IPS-15b (cell line): Measurements from ENCODE around the gene ZMIZ2.
A peak's percentile ranks its signal among the peaks of the same experiment; 100 is the strongest.

Source experiments
- H3K27me3 ChIP-seq: one replicate; pipeline ENCODE4 v1.6.1; 2013; ENCODE audit warnings: low read length; ENCODE audit not compliant: control insufficient read depth, insufficient read depth
- H3K36me3 ChIP-seq: one replicate; pipeline ENCODE4 v1.6.1; 2013; ENCODE audit warnings: low read length; ENCODE audit not compliant: control insufficient read depth, insufficient read depth
- H3K4me1 ChIP-seq: one replicate; pipeline ENCODE4 v1.6.1; 2013; ENCODE audit warnings: mild to moderate bottlenecking, low read length; ENCODE audit not compliant: control insufficient read depth, insufficient read depth
- H3K4me3 ChIP-seq: one replicate; pipeline ENCODE4 v1.5.1; 2013; ENCODE audit warnings: low read depth, low read length
- H3K9ac ChIP-seq: one replicate; pipeline ENCODE4 v1.6.1; 2013; ENCODE audit warnings: low read depth, mild to moderate bottlenecking, low read length
- H3K9me3 ChIP-seq: one replicate; pipeline ENCODE4 v1.6.1; 2013; ENCODE audit warnings: mild to moderate bottlenecking, low read length; ENCODE audit not compliant: control insufficient read depth, insufficient read depth

The ZMIZ2 gene

DNA sequence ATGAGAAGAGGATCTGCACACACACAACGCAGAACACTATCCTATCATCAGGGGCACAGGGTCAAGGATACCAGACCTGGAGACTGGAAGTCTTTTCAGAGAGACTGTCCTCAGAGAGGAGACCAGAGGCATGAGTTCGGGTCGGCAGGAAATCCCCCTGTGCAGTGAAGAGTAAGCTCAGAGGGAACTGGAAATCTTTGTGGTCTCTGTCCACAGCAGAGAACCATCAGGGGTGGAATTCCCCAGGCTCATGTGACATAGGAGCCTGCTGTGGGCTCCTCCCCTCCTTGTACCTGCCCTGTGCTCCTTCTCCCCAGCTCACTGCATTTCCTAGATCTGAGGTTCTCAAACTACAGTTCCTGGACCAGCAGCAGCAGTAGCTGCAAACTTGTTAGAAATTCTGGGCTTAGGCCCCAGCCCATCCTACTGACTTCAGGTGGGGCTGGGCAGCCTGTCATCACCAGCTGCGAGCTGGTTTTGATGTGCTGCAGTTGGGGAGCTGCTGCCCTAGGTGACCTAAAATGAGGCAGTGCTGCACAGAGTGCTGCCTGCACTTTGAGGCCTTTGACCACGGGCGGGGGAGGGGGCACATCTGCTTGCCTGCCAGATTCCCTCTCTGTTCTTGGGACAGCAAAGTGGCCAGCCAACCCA is 2.4 kb downstream of the ZMIZ2 start:
- peaks cover 17% of the 10 kb centered on the region for H3K4me1 ChIP-seq
- H3K4me3 ChIP-seq = no peak overlapping the region
- H3K9me3 ChIP-seq = no peaks in the 10 kb centered on the region
- peak overlapping the region; percentile 60 for H3K9ac ChIP-seq
- no peaks in the 10 kb centered on the region for H3K27me3 ChIP-seq
- H3K36me3 ChIP-seq = peaks cover 5% of the 10 kb centered on the region

DNA sequence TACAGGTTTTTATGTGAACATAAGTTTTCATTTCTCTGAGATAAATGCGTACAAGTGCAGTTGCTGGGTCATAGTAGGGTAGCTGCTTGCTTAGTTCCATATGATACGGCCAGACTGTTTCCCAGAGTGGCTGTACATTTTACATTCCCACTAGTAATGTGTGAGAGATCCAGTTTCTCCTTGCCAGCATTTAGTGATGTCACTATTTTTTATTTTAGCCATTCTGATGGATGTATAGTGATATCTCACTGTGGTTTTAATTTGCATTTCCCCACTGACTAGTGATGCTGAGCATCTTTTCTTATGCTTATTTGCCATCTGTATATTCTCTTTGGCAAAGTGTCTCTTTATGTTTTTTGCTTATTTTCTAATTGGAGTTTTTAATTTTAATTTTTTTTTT is 4.2 kb downstream of the ZMIZ2 start:
- H3K9me3 ChIP-seq = no peaks in the 10 kb centered on the region
- H3K4me1 ChIP-seq = peaks cover 14% of the 10 kb centered on the region
- H3K36me3 ChIP-seq = peaks cover 16% of the 10 kb centered on the region
- H3K27me3 ChIP-seq = no peaks in the 10 kb centered on the region
- no peak overlapping the region for H3K9ac ChIP-seq
- H3K4me3 ChIP-seq = no peak overlapping the region

- no peaks in the 10 kb centered on the region for H3K27me3 ChIP-seq
- peak overlapping the region; percentile 48 for H3K9ac ChIP-seq
- H3K4me3 ChIP-seq = no peak overlapping the region
- no peaks in the 10 kb centered on the region for H3K9me3 ChIP-seq
- H3K4me1 ChIP-seq = peaks cover 8% of the 10 kb centered on the region
- peaks cover 28% of the 10 kb centered on the region for H3K36me3 ChIP-seq
Measured at GRCh38 chr7:44754802-44755697, 6.4 kb downstream of the ZMIZ2 start.

DNA sequence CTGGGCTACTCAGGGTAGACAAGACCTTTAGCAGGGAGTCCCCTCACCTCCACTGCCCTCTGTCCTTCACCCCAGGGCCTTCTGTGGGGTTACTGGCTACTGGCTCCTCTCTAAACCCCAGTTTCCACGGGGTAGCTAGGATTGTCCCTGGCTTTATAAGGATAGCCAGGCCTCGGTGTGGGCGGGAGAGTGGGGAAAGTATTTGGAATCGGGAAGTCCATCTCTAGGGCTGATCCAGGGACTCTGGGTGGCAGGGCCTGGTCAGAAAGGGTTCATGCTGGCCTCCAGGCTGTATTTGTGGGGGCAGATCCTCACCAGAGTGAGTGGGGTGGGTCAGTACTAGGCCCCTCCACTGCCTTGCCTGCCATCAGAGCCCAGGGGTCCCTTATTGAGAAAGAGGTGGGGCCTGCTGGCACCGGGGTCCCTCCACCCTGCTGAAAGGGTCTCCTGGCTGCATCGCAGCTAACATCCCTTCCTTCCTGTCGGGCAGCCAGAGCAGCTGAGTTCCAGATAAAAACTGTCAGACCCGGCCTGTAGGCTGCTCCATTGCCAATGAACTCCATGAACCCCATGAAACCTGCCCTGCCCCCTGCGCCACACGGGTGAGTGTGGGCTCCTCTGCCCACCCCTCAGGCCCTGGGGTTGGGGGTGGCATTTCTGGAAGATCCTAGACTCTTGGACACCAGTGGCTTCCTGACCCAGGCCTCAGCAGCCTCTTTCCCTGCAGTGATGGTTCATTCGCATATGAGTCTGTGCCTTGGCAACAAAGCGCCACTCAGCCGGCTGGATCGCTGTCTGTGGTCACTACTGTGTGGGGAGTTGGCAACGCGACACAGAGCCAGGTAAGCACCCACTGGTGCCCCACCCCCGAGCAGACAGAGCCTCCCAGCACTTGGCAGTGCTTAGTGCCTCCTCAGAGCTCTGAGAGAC is 7.3 kb downstream of the ZMIZ2 start:
- Histone ChIP-seq H3K36me3 (peaks cover 28% of the 10 kb centered on the region), H3K9me3 (no peaks in the 10 kb centered on the region), H3K9ac (no peak overlapping the region)

DNA sequence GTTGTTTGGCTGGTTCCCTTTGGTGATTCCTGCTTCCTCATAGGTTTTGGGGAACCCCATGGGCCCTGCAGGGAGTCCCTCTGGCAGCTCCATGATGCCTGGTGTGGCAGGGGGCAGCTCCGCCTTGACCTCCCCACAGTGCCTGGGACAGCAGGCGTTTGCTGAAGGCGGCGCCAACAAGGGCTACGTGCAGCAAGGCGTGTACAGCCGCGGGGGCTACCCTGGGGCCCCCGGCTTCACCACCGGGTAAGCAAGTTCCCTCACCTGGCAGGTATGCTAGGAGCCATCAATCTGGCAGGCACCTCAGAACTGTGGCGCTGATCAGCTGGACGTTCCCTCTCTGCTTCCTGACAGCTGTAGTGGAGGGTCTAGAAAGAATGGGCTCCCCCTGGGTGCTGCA is 8.3 kb downstream of the ZMIZ2 start:
- H3K9me3 ChIP-seq = no peaks in the 10 kb centered on the region
- H3K4me1 ChIP-seq = no peaks in the 10 kb centered on the region
- H3K27me3 ChIP-seq = no peaks in the 10 kb centered on the region
- no peak overlapping the region for H3K4me3 ChIP-seq
- H3K9ac ChIP-seq = no peak overlapping the region
- peaks cover 31% of the 10 kb centered on the region for H3K36me3 ChIP-seq

More for the DNA sequence above, 7.3 kb downstream of the ZMIZ2 start:
- Histone ChIP-seq H3K4me3 (no peak overlapping the region), H3K27me3 (no peaks in the 10 kb centered on the region), H3K4me1 (no peaks in the 10 kb centered on the region)

DNA sequence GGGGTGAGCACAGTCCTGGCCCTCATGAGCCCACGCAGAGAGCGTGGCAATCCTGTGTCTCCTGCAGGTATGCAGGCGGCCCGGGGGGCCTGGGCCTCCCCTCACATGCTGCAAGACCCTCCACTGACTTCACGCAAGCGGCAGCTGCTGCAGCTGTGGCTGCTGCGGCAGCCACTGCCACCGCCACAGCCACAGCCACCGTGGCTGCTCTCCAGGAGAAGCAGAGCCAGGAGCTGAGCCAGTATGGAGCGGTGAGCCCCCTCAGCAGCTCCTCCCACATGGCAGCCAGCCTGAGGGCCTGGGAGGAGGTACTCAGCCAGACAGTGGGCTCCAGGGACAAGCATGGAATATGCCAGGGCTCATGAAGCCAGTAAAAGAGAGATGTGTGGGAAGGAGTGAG is 8.7 kb downstream of the ZMIZ2 start:
- peaks cover 2% of the 10 kb centered on the region for H3K4me1 ChIP-seq
- no peak overlapping the region for H3K9ac ChIP-seq
- H3K27me3 ChIP-seq = no peaks in the 10 kb centered on the region
- H3K9me3 ChIP-seq = no peaks in the 10 kb centered on the region
- peaks cover 34% of the 10 kb centered on the region for H3K36me3 ChIP-seq
- no peak overlapping the region for H3K4me3 ChIP-seq

- H3K4me3 ChIP-seq = no peak overlapping the region
- no peaks in the 10 kb centered on the region for H3K9me3 ChIP-seq
- no peak overlapping the region for H3K9ac ChIP-seq
- no peaks in the 10 kb centered on the region for H3K27me3 ChIP-seq
- peaks cover 2% of the 10 kb centered on the region for H3K4me1 ChIP-seq
- peaks cover 38% of the 10 kb centered on the region for H3K36me3 ChIP-seq
Measured at GRCh38 chr7:44757739-44758138, 9.1 kb downstream of the ZMIZ2 start.

DNA sequence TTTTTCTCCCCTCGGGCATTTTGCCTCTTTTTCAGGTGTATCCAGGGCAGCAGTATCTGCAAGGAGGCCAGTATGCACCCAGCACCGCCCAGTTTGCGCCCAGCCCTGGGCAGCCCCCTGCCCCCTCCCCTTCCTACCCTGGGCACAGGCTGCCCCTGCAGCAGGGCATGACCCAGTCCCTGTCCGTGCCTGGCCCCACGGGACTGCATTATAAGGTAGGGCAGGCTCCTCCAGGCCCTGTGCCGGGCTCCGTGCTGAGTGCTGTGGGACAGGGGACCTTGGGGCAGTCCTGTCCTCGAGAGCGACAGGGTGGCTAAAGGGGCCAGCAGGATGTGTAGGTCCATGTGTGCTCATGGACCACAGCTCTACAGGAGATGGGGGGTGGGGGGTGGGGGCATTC is 10.6 kb downstream of the ZMIZ2 start:
- no peak overlapping the region for H3K4me3 ChIP-seq
- H3K9me3 ChIP-seq = no peaks in the 10 kb centered on the region
- no peaks in the 10 kb centered on the region for H3K27me3 ChIP-seq
- H3K4me1 ChIP-seq = peaks cover 2% of the 10 kb centered on the region
- peaks cover 51% of the 10 kb centered on the region for H3K36me3 ChIP-seq
- H3K9ac ChIP-seq = no peak overlapping the region

- H3K4me3 ChIP-seq = no peak overlapping the region
- H3K9ac ChIP-seq = no peak overlapping the region
- H3K36me3 ChIP-seq = peaks cover 60% of the 10 kb centered on the region
- H3K4me1 ChIP-seq = peaks cover 2% of the 10 kb centered on the region
- H3K9me3 ChIP-seq = no peaks in the 10 kb centered on the region
- H3K27me3 ChIP-seq = no peaks in the 10 kb centered on the region
Measured at GRCh38 chr7:44760034-44760580, 11.5 kb downstream of the ZMIZ2 start.

DNA sequence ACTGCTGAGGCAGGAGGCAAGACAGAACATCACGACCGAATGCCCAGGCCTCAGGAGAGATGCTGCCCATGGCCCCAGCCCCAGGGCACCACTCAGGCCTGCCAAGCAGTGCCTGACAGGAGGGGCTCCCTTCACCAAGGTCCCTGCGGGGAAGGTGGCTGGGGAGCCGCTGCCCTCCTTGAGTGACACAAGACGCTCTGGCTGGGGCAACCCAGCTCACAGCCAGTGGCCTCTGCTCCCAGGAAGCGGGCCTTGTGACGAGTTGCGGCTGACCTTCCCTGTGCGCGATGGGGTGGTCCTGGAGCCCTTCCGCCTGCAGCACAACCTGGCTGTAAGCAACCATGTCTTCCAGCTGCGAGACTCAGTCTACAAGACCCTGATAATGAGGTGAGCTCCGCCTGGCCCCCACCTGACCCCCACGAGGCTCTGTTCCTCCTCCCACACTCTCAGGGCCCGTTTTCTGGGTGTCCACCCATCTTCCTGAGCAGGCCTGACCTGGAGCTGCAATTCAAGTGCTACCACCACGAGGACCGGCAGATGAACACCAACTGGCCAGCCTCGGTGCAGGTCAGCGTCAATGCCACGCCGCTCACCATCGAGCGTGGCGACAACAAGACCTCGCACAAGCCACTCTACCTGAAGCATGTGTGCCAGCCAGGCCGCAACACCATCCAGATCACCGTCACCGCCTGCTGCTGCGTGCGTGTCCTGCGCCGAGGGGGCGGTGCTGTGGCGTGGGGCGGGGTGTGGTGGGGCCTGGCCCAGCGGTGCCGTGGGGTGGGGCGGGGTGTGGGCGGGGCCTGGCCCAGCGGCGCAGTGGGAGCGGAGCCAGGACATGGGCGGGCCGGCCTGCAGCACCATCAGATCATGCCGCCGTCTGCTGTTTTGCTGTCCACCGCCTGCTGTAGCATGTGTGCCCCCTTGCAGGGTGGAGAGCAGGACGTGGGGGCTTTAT is 12.8 kb downstream of the ZMIZ2 start:
- H3K4me3 ChIP-seq = no peak overlapping the region
- H3K9ac ChIP-seq = no peak overlapping the region
- peaks cover 72% of the 10 kb centered on the region for H3K36me3 ChIP-seq
- no peaks in the 10 kb centered on the region for H3K9me3 ChIP-seq
- peaks cover 2% of the 10 kb centered on the region for H3K4me1 ChIP-seq
- H3K27me3 ChIP-seq = no peaks in the 10 kb centered on the region
